ENCODE data around the gene KCNC1. TPM values are rescaled to one million over a fixed set of nuclear protein-coding genes. Genes with fewer than 3 reads are reported as not detected.

Gene KCNC1
- total and polyA plus RNA-seq, 2 donors (not counting 1 experiment from before 2014, with no cell fraction given), result under 0.01 TPM; not detected in 1

DNA sequence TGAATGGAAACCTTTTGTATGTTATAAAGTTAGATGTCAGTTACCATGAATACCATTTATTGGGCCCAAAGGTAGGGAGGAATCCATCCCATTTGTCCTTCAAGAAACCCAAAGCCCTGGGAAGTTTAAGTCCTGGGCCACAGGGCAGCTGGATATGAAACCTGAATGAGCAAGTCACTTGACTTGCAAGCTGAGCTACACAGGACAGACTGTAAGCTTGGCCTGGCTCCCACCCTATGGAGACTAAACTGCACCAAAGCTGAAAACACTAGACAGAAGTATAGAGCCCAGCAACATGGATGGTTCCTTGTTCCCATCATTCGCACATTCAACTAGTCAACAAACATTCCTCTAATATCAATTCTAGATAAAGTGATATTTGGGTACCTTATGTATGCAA lies 71.3 kb downstream of the KCNC1 start:
- Histone ChIP-seq H4K20me1 (ENCODE audit: control insufficient read depth, extremely low read depth, insufficient read depth, low read length) (no peaks in the 10 kb centered on the region), H3K9ac (ENCODE audit: insufficient read depth, low read length) (no peak overlapping the region), H2AFZ (ENCODE audit: low read length) (no peak overlapping the region), H3K4me2 (ENCODE audit: extremely low read depth, insufficient read depth, low read length) (no peak overlapping the region), H3K27ac (ENCODE audit: insufficient read depth, low read length) (no peak overlapping the region), H3K4me3 (replicated peaks in 1 of 4; ENCODE audit: control extremely low read depth in 1 of 4, insufficient read depth in 1 of 4, low read depth in 3 of 4, low read length in 4 of 4) (no peak overlapping the region), H3K36me3 (ENCODE audit: control insufficient read depth, insufficient read depth, low read length) (no peaks in the 10 kb centered on the region), H3K27me3 (ENCODE audit: control insufficient read depth, insufficient read depth, low read length) (no peaks in the 10 kb centered on the region), H3K9me3 (ENCODE audit: control insufficient read depth, insufficient read depth, low read depth, low read length) (no peaks in the 10 kb centered on the region), H3K4me1 (ENCODE audit: control insufficient read depth, extremely low read depth, insufficient read depth, low read length) (no peaks in the 10 kb centered on the region), H3K79me2 (ENCODE audit: control insufficient read depth, insufficient read depth, low read length) (no peaks in the 10 kb centered on the region)
- TF ChIP-seq CTCF (conservative IDR thresholded peaks at IDR 0.05 in 1 of 2, IDR thresholded peaks at IDR 0.05 in 1 of 2; ENCODE audit: low read depth in 1 of 2, low read length in 2 of 2) (no peak), EZH2 (IDR thresholded peaks at IDR 0.05; ENCODE audit: low read length, missing control alignments) (no peak)
- no peak for DNase-seq (ENCODE audit: low read depth in 2 of 2)

GRCh38 chr11:17807034-17807433 lies 72.5 kb downstream of the KCNC1 start:
- H3K27ac ChIP-seq (ENCODE audit: insufficient read depth, low read length), result no peak overlapping the region
- H2AFZ ChIP-seq (ENCODE audit: low read length), result no peak overlapping the region
- no peak overlapping the region for H3K9ac ChIP-seq (ENCODE audit: insufficient read depth, low read length)
- no peaks in the 10 kb centered on the region for H3K9me3 ChIP-seq (ENCODE audit: control insufficient read depth, insufficient read depth, low read depth, low read length)
- TF ChIP-seq CTCF (conservative IDR thresholded peaks at IDR 0.05 in 1 of 2, IDR thresholded peaks at IDR 0.05 in 1 of 2; ENCODE audit: low read depth in 1 of 2, low read length in 2 of 2) (no peak), EZH2 (IDR thresholded peaks at IDR 0.05; ENCODE audit: low read length, missing control alignments) (no peak)
- no peak overlapping the region for H3K4me2 ChIP-seq (ENCODE audit: extremely low read depth, insufficient read depth, low read length)
- H3K27me3 ChIP-seq (ENCODE audit: control insufficient read depth, insufficient read depth, low read length), result no peaks in the 10 kb centered on the region
- no peaks in the 10 kb centered on the region for H3K4me1 ChIP-seq (ENCODE audit: control insufficient read depth, extremely low read depth, insufficient read depth, low read length)
- no peaks in the 10 kb centered on the region for H3K36me3 ChIP-seq (ENCODE audit: control insufficient read depth, insufficient read depth, low read length)
- peak in 1 of 2 donors; percentile 27 for DNase-seq (ENCODE audit: low read depth in 2 of 2)
- H3K79me2 ChIP-seq (ENCODE audit: control insufficient read depth, insufficient read depth, low read length), result no peaks in the 10 kb centered on the region
- H3K4me3 ChIP-seq (replicated peaks in 1 of 4; ENCODE audit: control extremely low read depth in 1 of 4, insufficient read depth in 1 of 4, low read depth in 3 of 4, low read length in 4 of 4), result no peak overlapping the region
- H4K20me1 ChIP-seq (ENCODE audit: control insufficient read depth, extremely low read depth, insufficient read depth, low read length), result no peaks in the 10 kb centered on the region

GRCh38 chr11:17810041-17810440 lies 75.5 kb downstream of the KCNC1 start:
- Histone ChIP-seq H4K20me1 (ENCODE audit: control insufficient read depth, extremely low read depth, insufficient read depth, low read length) (no peaks in the 10 kb centered on the region), H3K4me1 (ENCODE audit: control insufficient read depth, extremely low read depth, insufficient read depth, low read length) (no peaks in the 10 kb centered on the region), H3K4me3 (replicated peaks in 1 of 4; ENCODE audit: control extremely low read depth in 1 of 4, insufficient read depth in 1 of 4, low read depth in 3 of 4, low read length in 4 of 4) (no peak overlapping the region), H3K4me2 (ENCODE audit: extremely low read depth, insufficient read depth, low read length) (no peak overlapping the region), H2AFZ (ENCODE audit: low read length) (no peak overlapping the region), H3K9ac (ENCODE audit: insufficient read depth, low read length) (no peak overlapping the region), H3K27me3 (ENCODE audit: control insufficient read depth, insufficient read depth, low read length) (no peaks in the 10 kb centered on the region), H3K36me3 (ENCODE audit: control insufficient read depth, insufficient read depth, low read length) (no peaks in the 10 kb centered on the region), H3K27ac (ENCODE audit: insufficient read depth, low read length) (no peak overlapping the region), H3K79me2 (ENCODE audit: control insufficient read depth, insufficient read depth, low read length) (no peaks in the 10 kb centered on the region), H3K9me3 (ENCODE audit: control insufficient read depth, insufficient read depth, low read depth, low read length) (no peaks in the 10 kb centered on the region)
- no peak for TF ChIP-seq EZH2 (IDR thresholded peaks at IDR 0.05; ENCODE audit: low read length, missing control alignments)
- no peak for TF ChIP-seq CTCF (conservative IDR thresholded peaks at IDR 0.05 in 1 of 2, IDR thresholded peaks at IDR 0.05 in 1 of 2; ENCODE audit: low read depth in 1 of 2, low read length in 2 of 2)
- no peak for DNase-seq (ENCODE audit: low read depth in 2 of 2)
